Lower leg skin (tissue), 3 donors: ENCODE measurements around the gene CNPY1.

Experiments
- CTCF ChIP-seq, 3 donors: fragments of 450-650 bp; IDR thresholded peaks; one replicate each; pipeline ENCODE4 v1.5.1; 2016; ENCODE audit warnings: antibody characterized with exemption in 3 of 3, mild to moderate bottlenecking in 3 of 3, moderate library complexity in 2 of 3
- POLR2A ChIP-seq, 2 donors: fragments of 450-650 bp; IDR thresholded peaks; one replicate each; pipeline ENCODE4 v1.6.1; 2016 to 2017; ENCODE audit warnings: antibody characterized with exemption in 2 of 2, mild to moderate bottlenecking in 1 of 2, moderate library complexity in 1 of 2

GRCh38 chr7:155529845-155530244 is 16.5 kb downstream of the CNPY1 start:
- TF ChIP-seq CTCF (IDR thresholded peaks at IDR 0.05) (no peak), POLR2A (IDR thresholded peaks at IDR 0.05) (no peak)
